HG03066 (cell line): ENCODE data around the gene PCSK4.

Experiments
- ATAC-seq: cut with Tn5 transposase; IDR thresholded peaks from one replicate; pipeline ENCODE4 v1.9.1; 2021; ENCODE audit warnings: low read depth; ENCODE audit not compliant: unreplicated experiment

PCSK4 gene

DNA sequence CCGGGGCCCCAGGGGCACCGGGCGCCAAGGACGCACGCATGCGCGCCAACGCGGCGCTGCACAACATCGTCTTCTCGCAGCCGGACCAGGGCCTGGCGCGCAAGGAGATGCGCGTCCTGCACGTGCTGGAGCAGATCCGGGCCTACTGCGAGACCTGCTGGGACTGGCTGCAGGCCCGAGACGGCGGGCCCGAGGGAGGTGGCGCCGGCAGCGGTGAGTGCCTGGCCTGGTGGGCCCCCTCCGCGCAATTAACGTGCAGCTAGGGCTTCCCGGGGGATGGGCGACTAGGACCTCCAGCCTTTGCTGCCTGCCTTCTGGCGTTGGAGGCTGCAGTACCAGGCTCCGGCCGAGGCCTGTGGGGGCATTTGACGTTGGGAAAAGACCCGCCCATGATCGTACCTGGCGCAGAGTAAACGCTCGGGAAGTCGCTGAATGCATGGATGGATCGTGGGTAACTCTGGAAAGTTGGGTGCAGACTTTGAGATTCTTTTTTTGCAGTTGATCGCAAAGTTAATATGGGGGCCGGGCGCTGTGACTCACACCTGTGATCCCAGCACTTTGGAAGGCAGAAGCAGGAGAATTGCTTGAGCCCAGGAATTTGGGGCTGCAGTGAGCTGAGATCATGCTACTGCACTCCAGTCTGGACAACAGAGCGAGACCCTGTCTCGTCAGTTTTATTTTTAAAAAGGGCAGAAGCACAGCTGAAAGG, 33.0 kb downstream of the PCSK4 start:
- no peak for ATAC-seq

DNA sequence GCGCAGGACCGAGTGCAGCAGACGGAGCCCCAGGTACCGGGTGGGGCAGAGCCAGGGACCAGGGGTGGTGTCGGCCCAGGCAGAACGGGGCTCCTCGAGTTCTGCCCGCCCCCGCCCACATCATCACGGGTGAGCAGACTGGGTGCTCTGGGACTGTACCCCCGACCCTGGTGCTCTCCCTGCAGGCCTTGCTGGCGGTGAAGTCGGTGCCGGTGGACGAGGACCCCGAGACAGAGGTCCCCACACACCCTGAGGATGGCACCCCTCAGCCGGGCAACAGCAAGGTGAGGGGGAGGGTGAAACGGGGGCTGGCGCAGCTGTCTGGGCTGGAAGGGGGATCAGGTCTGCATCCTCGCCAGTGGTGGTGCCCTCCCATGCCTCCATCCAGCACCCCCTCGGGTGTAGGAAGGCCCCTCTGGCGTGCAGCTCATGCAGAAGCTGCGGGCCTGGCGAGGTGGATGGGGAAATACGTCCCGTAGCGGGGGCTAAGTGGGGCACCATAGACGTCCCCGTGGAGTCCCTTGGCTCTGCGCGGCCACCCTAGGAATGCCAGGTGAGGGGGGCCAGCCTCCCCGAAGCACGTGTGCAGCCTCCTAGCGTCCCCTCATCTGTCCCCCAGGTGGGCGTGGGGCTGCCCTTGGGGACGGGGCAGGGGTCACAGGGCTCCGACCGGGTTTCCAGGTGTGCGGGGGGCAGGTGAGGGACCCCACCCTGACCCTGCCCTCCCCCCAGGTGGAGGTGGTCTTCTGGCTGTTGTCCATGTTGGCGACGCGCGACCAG, 33.8 kb downstream of the PCSK4 start:
- no peak for ATAC-seq

GRCh38 chr19:1455336-1456120, 34.6 kb downstream of the PCSK4 start:
- ATAC-seq: no peak

- no peak for ATAC-seq
These were observed 35.2 kb downstream of the PCSK4 start for GRCh38 chr19:1455002-1455335.

DNA sequence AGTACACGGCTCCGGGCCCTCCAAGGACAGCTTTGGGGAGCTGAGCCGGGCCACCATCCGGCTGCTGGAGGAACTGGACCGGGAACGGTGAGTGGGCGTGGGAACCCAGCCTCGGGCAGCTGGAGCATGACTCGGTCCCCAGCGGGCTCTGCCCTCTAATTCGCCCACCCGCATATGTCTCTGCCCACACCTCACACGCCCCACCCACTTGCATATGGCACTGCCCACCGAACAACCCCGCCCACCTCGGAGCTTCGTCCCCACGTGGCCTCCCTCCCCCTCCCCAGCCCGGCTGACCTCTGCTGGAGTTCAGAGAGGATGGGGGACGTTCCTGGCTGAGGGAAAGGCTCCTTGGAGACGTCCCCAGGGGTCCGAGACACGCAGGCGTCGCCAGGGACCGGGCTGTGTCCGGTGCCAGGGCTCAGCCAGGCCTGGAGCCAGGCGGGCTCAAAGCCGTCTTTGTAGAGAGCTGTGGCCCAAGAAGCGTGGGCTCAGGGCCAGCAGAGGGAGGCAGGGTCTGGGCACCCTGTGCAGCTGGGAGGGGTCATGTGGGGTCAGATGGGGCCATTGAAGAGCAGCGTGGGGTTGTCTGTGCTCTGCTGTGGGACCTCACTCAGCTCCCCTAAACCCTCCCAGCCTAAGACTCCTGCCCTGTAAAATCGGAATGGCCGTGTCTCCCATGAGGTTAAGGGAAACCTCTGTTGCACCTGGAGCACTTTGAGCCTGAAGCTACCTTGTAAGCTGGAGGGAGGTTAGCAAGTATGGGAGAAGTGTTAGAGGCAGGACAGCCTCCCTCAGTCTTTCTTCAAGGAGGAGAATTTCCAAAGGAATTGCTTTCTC, 36.4 kb downstream of the PCSK4 start:
- no peak for ATAC-seq

DNA sequence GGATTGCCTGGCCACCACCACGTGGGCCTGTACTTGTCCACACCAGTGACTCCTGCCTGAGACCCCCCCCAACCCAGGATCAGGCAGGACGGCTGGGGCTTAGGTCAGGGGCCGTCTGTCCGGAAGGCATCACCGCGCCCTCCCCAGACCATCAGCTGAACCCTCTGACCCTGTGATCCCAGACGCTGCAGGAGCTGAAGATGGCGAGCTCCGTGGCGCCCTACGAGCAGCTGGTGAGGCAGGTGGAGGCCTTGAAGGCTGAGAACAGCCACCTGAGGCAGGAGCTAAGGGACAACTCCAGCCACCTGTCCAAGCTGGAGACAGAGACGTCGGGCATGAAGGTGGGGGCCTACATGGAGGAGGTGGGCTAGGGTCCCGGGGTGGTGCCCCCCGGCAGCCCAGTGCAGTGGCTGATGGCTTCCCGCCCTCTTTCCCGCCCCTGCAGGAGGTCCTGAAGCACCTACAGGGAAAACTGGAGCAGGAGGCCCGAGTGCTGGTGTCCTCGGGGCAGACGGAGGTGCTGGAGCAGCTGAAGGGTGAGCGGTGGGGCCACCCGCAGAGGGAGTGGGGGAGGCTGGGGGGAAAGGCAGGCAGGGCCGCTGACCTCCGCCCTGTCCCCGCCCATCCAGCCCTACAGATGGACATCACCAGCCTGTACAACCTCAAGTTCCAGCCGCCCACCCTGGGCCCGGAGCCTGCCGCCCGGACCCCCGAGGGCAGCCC, 37.2 kb downstream of the PCSK4 start:
- ATAC-seq: no peak

DNA sequence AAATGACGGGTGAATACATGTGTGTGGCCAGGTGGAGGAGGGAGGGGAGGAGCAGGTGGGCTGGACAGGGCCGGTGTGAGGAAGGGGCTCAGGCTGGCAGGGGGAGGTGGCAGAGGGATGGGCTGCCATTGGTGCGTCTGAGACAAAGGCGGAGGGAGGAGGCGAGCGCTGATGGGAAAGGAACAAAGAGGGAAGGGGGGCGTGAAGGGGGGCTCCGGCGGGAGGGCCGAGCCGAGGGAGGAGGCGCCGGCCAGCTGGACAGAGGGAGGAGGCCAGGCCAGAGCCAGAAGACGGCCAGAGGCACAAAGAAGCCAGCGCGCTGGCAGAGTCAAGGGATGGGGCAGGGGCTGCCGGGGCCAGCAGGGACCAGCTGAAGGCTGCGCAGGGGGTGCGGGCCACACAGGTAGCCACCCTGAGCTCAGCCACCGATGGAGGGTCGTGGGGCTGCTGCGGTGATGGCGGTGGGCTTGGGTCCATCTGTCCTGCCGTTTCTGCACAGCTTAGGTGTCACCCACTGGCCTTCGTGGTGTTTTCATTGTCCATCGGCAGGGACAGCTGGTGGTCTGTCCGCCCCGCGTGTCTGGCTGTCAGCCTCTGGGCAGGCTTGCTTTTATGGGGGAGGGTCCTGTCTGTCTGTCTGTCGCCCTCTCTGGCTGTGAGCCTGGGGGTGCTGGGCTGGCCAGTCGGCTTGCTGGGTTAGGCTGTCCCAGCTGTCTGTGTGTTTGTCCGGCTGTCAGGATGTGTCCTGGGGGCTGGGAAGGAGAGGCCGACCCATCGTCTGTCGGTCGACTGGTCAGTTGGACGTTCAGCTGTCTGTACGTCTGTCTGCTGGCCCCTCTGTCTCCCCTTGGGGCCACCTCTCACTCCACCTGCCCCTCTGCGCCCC, 38.0 kb downstream of the PCSK4 start:
- no peak for ATAC-seq

- ATAC-seq: no peak
These were observed 39.1 kb downstream of the PCSK4 start for GRCh38 chr19:1450735-1451731.

DNA sequence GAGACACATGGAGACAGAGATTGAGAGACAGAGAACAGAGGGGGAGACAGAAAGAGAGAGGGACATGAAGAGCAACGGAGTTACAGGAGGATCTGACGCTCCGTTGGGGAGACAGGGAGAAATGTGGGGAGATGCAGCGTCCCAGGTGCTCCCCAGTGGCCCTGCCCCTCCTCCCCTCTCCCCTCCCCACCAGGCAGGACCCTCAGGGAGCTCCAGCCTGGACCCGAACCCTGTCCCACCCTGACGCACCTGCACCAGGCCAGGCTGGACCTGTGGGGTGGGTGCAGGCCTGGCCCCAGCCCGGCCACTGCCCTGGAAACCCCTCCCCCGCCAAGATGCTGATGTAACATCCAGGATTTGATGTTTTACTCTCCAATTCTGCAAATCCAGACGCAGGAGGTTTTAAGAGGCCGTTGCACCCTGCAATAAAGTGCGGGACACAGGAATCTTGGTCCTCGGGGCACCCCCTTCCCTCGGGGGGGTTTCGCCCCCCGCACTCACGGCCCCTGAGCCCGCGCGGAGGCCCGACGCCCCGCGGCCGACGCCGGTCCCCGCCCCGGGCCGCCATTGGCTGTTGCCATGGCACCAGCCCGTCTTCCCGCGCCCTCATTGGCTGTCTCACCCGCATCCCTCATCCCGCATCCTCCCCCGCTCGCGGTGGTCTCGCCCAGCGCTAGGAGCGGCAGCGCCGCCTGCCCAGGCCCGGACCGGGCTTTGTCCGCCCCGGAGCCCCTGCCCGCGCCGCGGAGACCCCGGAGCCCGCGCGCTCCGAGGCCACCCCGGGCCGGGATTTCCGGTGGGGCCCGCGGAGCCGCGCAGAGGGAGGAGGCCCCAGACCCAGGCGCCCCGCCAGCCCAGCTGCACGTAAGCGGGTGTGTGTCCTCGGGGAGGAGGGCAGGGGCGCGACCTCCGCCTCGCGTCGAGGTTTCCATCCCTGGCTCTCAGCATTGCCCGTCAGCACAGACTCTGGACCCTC, 40.4 kb downstream of the PCSK4 start, which contains the start of gene APC2:
APC2 (plus strand) TSS at position 655 of the 976 bp plus-strand sequence. CDS start 2,881 bp downstream, outside the sequence.
- ATAC-seq: no peak

GRCh38 chr19:1447944-1448343, 42.2 kb downstream of the PCSK4 start:
- no peak for ATAC-seq

GRCh38 chr19:1447504-1447903, 42.6 kb downstream of the PCSK4 start:
- no peak for ATAC-seq

DNA sequence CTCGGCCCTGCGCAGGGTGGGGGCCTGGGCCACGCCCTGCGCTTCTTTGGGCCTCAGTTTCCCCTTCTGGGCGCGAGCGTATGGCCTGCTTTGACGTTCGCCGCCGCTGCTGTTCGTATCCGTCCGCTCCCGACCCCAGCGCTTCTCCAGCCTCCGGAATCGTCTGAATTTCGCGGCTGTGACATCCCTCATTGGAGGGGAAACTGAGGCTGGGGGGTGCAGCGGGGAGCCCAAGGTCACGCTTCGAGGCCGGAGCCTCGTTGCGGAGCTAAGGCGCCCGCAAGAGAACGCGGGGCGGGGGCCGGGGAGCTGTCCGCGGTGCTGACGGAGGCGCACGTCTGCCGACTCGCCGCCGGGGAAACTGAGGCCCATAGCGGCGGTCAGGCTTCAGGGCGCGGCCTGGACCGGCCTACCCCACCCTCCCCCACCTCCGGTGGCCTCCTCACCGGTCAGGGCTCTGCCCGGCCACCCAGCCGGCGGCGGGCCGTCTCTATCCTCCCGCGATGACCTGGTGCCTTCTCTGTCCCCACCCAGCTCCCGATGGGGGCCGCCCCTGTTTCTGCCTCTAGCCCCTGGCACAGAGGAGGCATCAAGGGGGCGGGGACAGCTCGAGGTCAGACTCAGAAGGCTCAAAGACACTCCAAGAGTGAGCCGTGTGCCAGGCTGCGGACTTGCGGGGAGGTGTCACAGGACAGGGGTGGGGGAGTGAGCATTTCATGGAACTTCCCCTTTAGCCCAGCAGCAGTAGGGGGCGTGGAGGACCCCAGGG, 43.3 kb downstream of the PCSK4 start:
- ATAC-seq: no peak

DNA sequence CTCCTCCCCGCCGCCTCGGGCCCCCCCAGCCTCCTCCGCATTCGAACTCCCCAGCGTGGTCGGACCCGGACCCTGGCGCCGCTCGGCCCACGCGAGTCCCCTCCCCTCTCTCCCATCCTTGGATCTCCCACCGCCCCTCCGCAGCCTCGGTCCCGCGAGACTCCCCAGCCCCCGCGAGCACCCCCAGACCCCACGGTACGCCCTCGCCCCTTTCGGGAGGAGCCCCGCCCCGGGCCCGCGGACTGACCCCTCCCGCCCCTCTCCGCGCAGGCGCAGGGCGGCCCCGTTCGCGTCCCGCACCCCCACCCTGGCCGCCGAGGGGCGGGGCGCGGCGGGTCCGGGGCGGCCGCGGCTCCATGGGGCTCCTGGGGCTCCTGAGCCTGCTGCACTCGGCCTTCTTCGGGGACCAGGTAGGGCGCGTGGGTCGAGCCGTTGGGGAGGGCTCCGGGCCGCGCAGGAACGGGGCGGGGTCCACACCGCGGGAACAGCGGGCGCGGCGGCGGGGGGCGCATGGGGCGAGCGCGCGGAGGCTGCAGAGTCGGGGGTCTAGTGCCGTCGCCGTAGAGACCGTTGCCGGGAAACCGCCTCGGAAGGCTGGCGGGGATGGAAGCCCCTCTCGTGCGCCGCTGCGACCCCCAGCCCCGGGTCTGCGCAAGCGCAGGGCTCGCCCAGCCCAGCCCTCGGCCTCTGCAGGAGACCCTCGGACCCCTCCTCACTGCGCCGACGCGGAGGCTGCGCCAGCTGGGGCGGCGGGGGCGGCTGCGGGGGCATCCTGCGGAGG, 44.0 kb downstream of the PCSK4 start:
- ATAC-seq: no peak

GRCh38 chr19:1445185-1445931, 44.8 kb downstream of the PCSK4 start:
- ATAC-seq: peak; percentile 79
